ENCODE measurements around the gene PPP1R9B.

Gene PPP1R9B

GRCh38 chr17:50100921-50101345 lies 49.5 kb downstream of the PPP1R9B start:
- H3K27ac ChIP-seq = no peak overlapping the region
- TF ChIP-seq CTCF (conservative IDR thresholded peaks at IDR 0.05) = no peak

- H3K27ac ChIP-seq = no peak overlapping the region
- no peak for TF ChIP-seq ZFX (IDR thresholded peaks at IDR 0.05)
- no peak for TF ChIP-seq CTCF (conservative IDR thresholded peaks at IDR 0.05)
These were observed 50.0 kb downstream of the PPP1R9B start for GRCh38 chr17:50100480-50100883.

- no peak overlapping the region for H3K27ac ChIP-seq
- TF ChIP-seq ZFX (IDR thresholded peaks at IDR 0.05) (no peak), CTCF (conservative IDR thresholded peaks at IDR 0.05) (no peak)
These were observed 51.5 kb downstream of the PPP1R9B start for GRCh38 chr17:50099003-50099402.

- H3K27ac ChIP-seq = no peak overlapping the region
- TF ChIP-seq CTCF (conservative IDR thresholded peaks at IDR 0.05) (no peak), ZFX (IDR thresholded peaks at IDR 0.05) (no peak)
These were observed 51.9 kb downstream of the PPP1R9B start for GRCh38 chr17:50098583-50098982.

GRCh38 chr17:50097926-50098325 lies 52.6 kb downstream of the PPP1R9B start:
- H3K27ac ChIP-seq = no peak overlapping the region
- TF ChIP-seq CTCF (conservative IDR thresholded peaks at IDR 0.05) (no peak), ZFX (IDR thresholded peaks at IDR 0.05) (no peak)

- H3K27ac ChIP-seq = no peak overlapping the region
- no peak for TF ChIP-seq CTCF (conservative IDR thresholded peaks at IDR 0.05)
- no peak for TF ChIP-seq ZFX (IDR thresholded peaks at IDR 0.05)
These were observed 53.0 kb downstream of the PPP1R9B start for GRCh38 chr17:50097455-50097854.

GRCh38 chr17:50096758-50097157 lies 53.7 kb downstream of the PPP1R9B start:
- no peak for TF ChIP-seq ZFX (IDR thresholded peaks at IDR 0.05)
- no peak for TF ChIP-seq CTCF (conservative IDR thresholded peaks at IDR 0.05)
- no peak overlapping the region for H3K27ac ChIP-seq

All from C4-2B (cell line).